Glutamatergic neuron (in vitro differentiated cells): ENCODE results near the gene KCNK10. TPM values are rescaled to one million over a fixed set of nuclear protein-coding genes. Genes with fewer than 3 reads are reported as not detected.

ENCODE experiments used
- DNase-seq: peaks from one replicate; pipeline ENCODE4 v3.0.0; 2022
- H3K27ac Mint-ChIP-seq: one replicate; pipeline ENCODE4 v1.8.0; 2020; ENCODE audit warnings: mild to moderate bottlenecking, mixed read lengths, inconsistent platforms; ENCODE audit not compliant: unreplicated experiment
- H3K27me3 Mint-ChIP-seq: one replicate; pipeline ENCODE4 v1.8.0; 2020; ENCODE audit warnings: mild to moderate bottlenecking, moderate library complexity, mixed read lengths, inconsistent platforms; ENCODE audit not compliant: unreplicated experiment
- H3K36me3 Mint-ChIP-seq: one replicate; pipeline ENCODE4 v1.8.0; 2020; ENCODE audit warnings: mild to moderate bottlenecking, mixed read lengths, inconsistent platforms; ENCODE audit not compliant: unreplicated experiment
- H3K4me1 Mint-ChIP-seq: one replicate; pipeline ENCODE4 v1.8.0; 2020; ENCODE audit warnings: mild to moderate bottlenecking, low read depth, mixed read lengths, inconsistent platforms; ENCODE audit not compliant: unreplicated experiment
- H3K4me3 Mint-ChIP-seq: one replicate; pipeline ENCODE4 v1.8.0; 2020; ENCODE audit warnings: mild to moderate bottlenecking, mixed read lengths, inconsistent platforms; ENCODE audit not compliant: unreplicated experiment
- H3K9me3 Mint-ChIP-seq: one replicate; pipeline ENCODE4 v1.8.0; 2020; ENCODE audit warnings: mild to moderate bottlenecking, moderate library complexity, mixed read lengths, inconsistent platforms; ENCODE audit not compliant: unreplicated experiment
- long read RNA-seq: library from polyadenylated mRNA; unstranded; transcript quantifications from one replicate; pipeline ENCODE4 v2.0.0, GENCODE V29; 2020; ENCODE audit not compliant: unreplicated experiment
- total RNA-seq: library from RNA; stranded (reverse); fragmentation: NEBNext Ultra II Directional; extraction: Animal tissue kit (Norgen Biotek cat#: 25700); gene quantifications from one replicate; pipeline ENCODE4 v1.2.1, GENCODE V29; 2021; ENCODE audit not compliant: unreplicated experiment
- TF ChIP-seq, protein P1 (sequence below): fragments of 200-600 bp; sonication (generic); IDR thresholded peaks from one replicate; pipeline ENCODE4 v1.5.0; 2021; ENCODE audit not compliant: partially characterized antibody, unreplicated experiment

The KCNK10 gene, protein sequence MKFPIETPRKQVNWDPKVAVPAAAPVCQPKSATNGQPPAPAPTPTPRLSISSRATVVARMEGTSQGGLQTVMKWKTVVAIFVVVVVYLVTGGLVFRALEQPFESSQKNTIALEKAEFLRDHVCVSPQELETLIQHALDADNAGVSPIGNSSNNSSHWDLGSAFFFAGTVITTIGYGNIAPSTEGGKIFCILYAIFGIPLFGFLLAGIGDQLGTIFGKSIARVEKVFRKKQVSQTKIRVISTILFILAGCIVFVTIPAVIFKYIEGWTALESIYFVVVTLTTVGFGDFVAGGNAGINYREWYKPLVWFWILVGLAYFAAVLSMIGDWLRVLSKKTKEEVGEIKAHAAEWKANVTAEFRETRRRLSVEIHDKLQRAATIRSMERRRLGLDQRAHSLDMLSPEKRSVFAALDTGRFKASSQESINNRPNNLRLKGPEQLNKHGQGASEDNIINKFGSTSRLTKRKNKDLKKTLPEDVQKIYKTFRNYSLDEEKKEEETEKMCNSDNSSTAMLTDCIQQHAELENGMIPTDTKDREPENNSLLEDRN
- 2.8 TPM for total RNA-seq
- long read RNA-seq, result 0 reads

GRCh38 chr14:88323086-88323522 is at the start of gene KCNK10:
TSS of gene KCNK10 (minus strand) at chr14:88323269. CDS start at chr14:88322798, 471 bp downstream.
- Mint-ChIP-seq H3K9me3 (peaks cover 6% of the 10 kb centered on the region), H3K27ac (peak within 1 kb of the TSS; percentile 67), H3K36me3 (peaks cover 4% of the 10 kb centered on the region), H3K4me3 (peak within 1 kb of the TSS; percentile 96), H3K4me1 (peaks cover 6% of the 10 kb centered on the region), H3K27me3 (peaks cover 23% of the 10 kb centered on the region)
- DNase-seq, result peak; percentile 46
- TF ChIP-seq, protein P1, sequence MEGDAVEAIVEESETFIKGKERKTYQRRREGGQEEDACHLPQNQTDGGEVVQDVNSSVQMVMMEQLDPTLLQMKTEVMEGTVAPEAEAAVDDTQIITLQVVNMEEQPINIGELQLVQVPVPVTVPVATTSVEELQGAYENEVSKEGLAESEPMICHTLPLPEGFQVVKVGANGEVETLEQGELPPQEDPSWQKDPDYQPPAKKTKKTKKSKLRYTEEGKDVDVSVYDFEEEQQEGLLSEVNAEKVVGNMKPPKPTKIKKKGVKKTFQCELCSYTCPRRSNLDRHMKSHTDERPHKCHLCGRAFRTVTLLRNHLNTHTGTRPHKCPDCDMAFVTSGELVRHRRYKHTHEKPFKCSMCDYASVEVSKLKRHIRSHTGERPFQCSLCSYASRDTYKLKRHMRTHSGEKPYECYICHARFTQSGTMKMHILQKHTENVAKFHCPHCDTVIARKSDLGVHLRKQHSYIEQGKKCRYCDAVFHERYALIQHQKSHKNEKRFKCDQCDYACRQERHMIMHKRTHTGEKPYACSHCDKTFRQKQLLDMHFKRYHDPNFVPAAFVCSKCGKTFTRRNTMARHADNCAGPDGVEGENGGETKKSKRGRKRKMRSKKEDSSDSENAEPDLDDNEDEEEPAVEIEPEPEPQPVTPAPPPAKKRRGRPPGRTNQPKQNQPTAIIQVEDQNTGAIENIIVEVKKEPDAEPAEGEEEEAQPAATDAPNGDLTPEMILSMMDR, result no peak

- H3K36me3 Mint-ChIP-seq, result no peaks in the 10 kb centered on the region
- no peaks in the 10 kb centered on the region for H3K4me1 Mint-ChIP-seq
- TF ChIP-seq, protein P1, result no peak
- no peak overlapping the region for H3K27ac Mint-ChIP-seq
- peaks cover 3% of the 10 kb centered on the region for H3K27me3 Mint-ChIP-seq
- no peak for DNase-seq
- H3K9me3 Mint-ChIP-seq, result peaks cover 5% of the 10 kb centered on the region
- no peak overlapping the region for H3K4me3 Mint-ChIP-seq
Measured at GRCh38 chr14:88369496-88369895, 46.4 kb upstream of the KCNK10 start.

GRCh38 chr14:88364710-88365413 is 41.8 kb upstream of the KCNK10 start:
- H3K4me1 Mint-ChIP-seq, result peaks cover 2% of the 10 kb centered on the region
- TF ChIP-seq, protein P1, result no peak
- no peaks in the 10 kb centered on the region for H3K9me3 Mint-ChIP-seq
- no peak overlapping the region for H3K4me3 Mint-ChIP-seq
- no peaks in the 10 kb centered on the region for H3K36me3 Mint-ChIP-seq
- H3K27ac Mint-ChIP-seq, result no peak overlapping the region
- no peaks in the 10 kb centered on the region for H3K27me3 Mint-ChIP-seq
- no peak for DNase-seq

DNA sequence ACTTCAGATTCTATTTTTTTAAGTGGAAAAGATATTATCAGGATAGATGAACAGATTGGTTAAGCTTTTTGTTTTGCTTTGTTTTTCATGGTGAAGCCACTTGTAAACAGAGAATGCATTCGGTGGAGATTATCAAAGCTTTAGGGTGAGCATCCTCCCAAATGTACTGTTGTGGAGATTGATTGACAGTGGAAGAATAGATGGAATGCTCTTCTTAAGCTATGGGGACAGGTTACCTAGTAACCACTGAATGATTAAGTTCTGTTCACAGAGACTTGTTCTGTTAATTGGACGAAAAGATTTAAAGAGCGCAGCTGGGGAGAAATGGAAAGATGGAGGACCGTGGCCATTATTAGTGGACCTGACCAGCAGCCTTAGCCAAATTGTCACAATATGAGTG is 40.6 kb upstream of the KCNK10 start:
- H3K4me1 Mint-ChIP-seq, result peaks cover 2% of the 10 kb centered on the region
- TF ChIP-seq, protein P1, result no peak
- H3K27ac Mint-ChIP-seq, result no peak overlapping the region
- H3K36me3 Mint-ChIP-seq, result no peaks in the 10 kb centered on the region
- H3K9me3 Mint-ChIP-seq, result no peaks in the 10 kb centered on the region
- H3K4me3 Mint-ChIP-seq, result no peak overlapping the region
- DNase-seq, result no peak
- H3K27me3 Mint-ChIP-seq, result no peaks in the 10 kb centered on the region
